ENCODE measurements around the gene DMD. TPM values are rescaled to one million over a fixed set of nuclear protein-coding genes. Genes with fewer than 3 reads are reported as not detected.

DMD gene
- polyA plus RNA-seq, 3 donors, result 0.23 TPM; not detected in 2

- Mint-ChIP-seq H3K4me3 (no peak overlapping the region), H3K9me3 (peaks cover 0 to 2% (median 0%) of the 10 kb centered on the region in 7 donors), H3K4me1 (no peaks in the 10 kb centered on the region), H3K27me3 (ENCODE audit: low read depth in 3 of 3) (no peaks in the 10 kb centered on the region), H3K27ac (no peak overlapping the region), H3K36me3 (no peaks in the 10 kb centered on the region)
- H3K9ac ChIP-seq (ENCODE audit: insufficient read depth, low read length, poor library complexity, severe bottlenecking), result no peak overlapping the region
- intact Hi-C loops (cut with micrococcal nuclease), result no loop called here
- H3K36me3 ChIP-seq (replicated peaks in 1 of 2; ENCODE audit: control insufficient read depth in 1 of 2, insufficient read depth in 2 of 2, low read length in 2 of 2), result no peaks in the 10 kb centered on the region
- no peaks in the 10 kb centered on the region for H4K20me1 ChIP-seq (ENCODE audit: insufficient read depth, low read length)
- H3K27ac ChIP-seq (ENCODE audit: low read depth in 1 of 2, low read length in 2 of 2), result no peak overlapping the region
- no CpG with 5 or more reads among the region's 2 CpGs for WGBS (ENCODE audit: insufficient coverage)
- no peak overlapping the region for H2AFZ ChIP-seq (ENCODE audit: insufficient read depth, low read depth, low read length, poor library complexity, severe bottlenecking)
- H3K79me2 ChIP-seq (ENCODE audit: insufficient read depth, low read length), result no peaks in the 10 kb centered on the region
- H3K4me1 ChIP-seq (ENCODE audit: control insufficient read depth in 1 of 2, insufficient read depth in 2 of 2, low read length in 2 of 2), result no peaks in the 10 kb centered on the region
- TF ChIP-seq CTCF (IDR thresholded peaks at IDR 0.05), result no peak
- no peak overlapping the region for H3K4me3 ChIP-seq (replicated peaks in 1 of 3; ENCODE audit: low read depth in 2 of 3, low read length in 3 of 3)
- no peaks in the 10 kb centered on the region for H3K9me3 ChIP-seq (replicated peaks in 1 of 2; ENCODE audit: control insufficient read depth in 1 of 2, insufficient read depth in 1 of 2, low read length in 2 of 2)
- H3K4me2 ChIP-seq (replicated peaks; ENCODE audit: extremely low read depth, low read length, poor library complexity, severe bottlenecking), result no peak overlapping the region
- no peak for DNase-seq
- H3K27me3 ChIP-seq (ENCODE audit: control insufficient read depth in 2 of 2, insufficient read depth in 2 of 2, low read length in 2 of 2), result no peaks in the 10 kb centered on the region
Measured at GRCh38 chrX:32195611-32196010, 1015.7 kb downstream of the DMD start.

- Histone ChIP-seq H3K36me3 (replicated peaks in 1 of 2; ENCODE audit: control insufficient read depth in 1 of 2, insufficient read depth in 2 of 2, low read length in 2 of 2) (no peaks in the 10 kb centered on the region), H2AFZ (ENCODE audit: insufficient read depth, low read depth, low read length, poor library complexity, severe bottlenecking) (no peak overlapping the region), H3K79me2 (ENCODE audit: insufficient read depth, low read length) (no peaks in the 10 kb centered on the region), H3K27ac (ENCODE audit: low read depth in 1 of 2, low read length in 2 of 2) (no peak overlapping the region), H3K4me2 (replicated peaks; ENCODE audit: extremely low read depth, low read length, poor library complexity, severe bottlenecking) (no peak overlapping the region), H3K9ac (ENCODE audit: insufficient read depth, low read length, poor library complexity, severe bottlenecking) (no peak overlapping the region), H3K27me3 (ENCODE audit: control insufficient read depth in 2 of 2, insufficient read depth in 2 of 2, low read length in 2 of 2) (no peaks in the 10 kb centered on the region), H3K9me3 (replicated peaks in 1 of 2; ENCODE audit: control insufficient read depth in 1 of 2, insufficient read depth in 1 of 2, low read length in 2 of 2) (no peaks in the 10 kb centered on the region), H3K4me3 (replicated peaks in 1 of 3; ENCODE audit: low read depth in 2 of 3, low read length in 3 of 3) (no peak overlapping the region), H4K20me1 (ENCODE audit: insufficient read depth, low read length) (no peaks in the 10 kb centered on the region), H3K4me1 (ENCODE audit: control insufficient read depth in 1 of 2, insufficient read depth in 2 of 2, low read length in 2 of 2) (no peaks in the 10 kb centered on the region)
- Mint-ChIP-seq H3K36me3 (no peaks in the 10 kb centered on the region), H3K9me3 (no peaks in the 10 kb centered on the region), H3K27ac (no peak overlapping the region), H3K27me3 (ENCODE audit: low read depth in 3 of 3) (no peaks in the 10 kb centered on the region), H3K4me1 (no peaks in the 10 kb centered on the region), H3K4me3 (no peak overlapping the region)
- intact Hi-C loops (cut with micrococcal nuclease), result no loop called here
- DNase-seq, result no peak
- TF ChIP-seq CTCF (IDR thresholded peaks at IDR 0.05), result no peak
- 100% methylated on average over 1 of the region's 6 CpGs for WGBS (ENCODE audit: insufficient coverage)
Measured at GRCh38 chrX:32191316-32191715, 1020.0 kb downstream of the DMD start.

Data from CD14-positive monocyte (primary cell).